COLO829 (cell line): ENCODE results near the gene CCND3.

Experiments used
- DNase-seq: peaks from one replicate; pipeline ENCODE4 v3.0.0; 2012; ENCODE audit warnings: low spot score

CCND3 gene

GRCh38 chr6:41941280-41942066 is at the start of gene CCND3:
CCND3 (minus strand) TSS chr6:41941808; CDS start chr6:41941649, 159 bp downstream.
- peak; percentile 80 for DNase-seq

DNA sequence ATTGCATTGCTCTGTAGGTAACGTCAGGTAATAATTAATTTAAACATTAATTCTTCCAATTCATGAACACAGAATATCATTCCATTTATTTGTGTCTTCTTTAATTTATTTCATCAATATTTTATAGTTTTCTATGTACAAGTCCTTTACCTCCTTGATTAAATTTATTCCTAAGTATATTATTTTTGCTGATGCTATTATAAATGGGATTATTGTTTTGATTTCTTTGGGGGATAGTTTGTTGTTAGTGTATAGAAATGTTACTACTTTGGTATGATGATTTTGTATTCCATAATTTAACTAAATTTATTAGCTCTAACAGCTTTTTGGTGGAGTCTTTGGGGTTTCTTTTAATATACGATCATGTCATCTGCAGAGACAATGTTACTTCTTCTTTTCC is 44.7 kb upstream of the CCND3 start:
- no peak for DNase-seq

DNA sequence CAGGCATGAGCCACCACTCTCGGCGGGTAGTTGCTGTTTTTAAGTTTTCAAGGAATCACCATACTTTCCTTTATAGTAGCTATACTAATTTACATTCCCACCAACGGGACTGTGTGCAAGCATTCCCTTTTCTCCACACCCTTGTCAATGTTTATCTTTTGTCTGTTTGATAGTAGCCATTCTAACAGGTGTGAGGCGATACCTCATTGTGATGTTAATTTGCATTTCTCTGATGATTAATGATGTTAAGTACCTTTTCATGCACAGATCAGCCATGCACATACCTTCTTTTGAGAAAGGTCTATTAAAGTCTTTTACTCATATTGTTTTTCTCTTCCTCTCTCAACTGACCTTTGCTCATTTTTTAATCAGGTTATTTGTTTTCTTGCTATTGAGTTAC is 43.0 kb upstream of the CCND3 start:
- DNase-seq: no peak

DNA sequence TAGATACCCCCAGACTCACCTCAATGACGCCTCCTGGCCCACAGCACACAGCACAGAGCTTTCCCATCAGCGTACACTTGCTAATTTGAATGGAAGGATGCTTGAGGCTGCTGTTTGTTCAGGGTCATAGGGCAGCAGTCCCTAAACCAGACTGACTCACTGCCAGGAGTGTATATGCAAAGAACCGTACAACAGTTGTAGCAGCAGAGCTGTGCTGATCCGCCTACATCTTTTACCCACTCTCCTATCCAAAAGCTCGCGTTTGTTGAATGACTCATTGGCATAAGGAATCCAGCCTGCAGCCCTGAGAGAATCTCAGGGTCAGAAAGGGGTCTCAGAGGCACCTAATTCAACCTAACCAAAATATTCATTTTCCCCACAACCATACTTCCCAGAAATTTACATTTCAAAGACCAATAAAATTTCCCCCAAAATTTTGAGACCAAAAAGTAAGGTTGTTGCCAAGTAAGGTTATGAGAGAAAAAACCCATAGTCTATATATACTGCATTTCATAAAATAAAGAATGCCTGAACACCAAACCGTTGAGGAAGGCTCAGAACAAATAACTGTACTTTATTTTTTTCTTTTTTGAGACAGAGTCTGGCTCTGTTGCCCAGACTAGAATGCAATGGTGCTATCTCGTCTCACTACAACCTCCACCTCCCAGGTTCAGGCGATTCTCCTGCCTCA is 35.3 kb upstream of the CCND3 start:
- DNase-seq: peak; percentile 44

GRCh38 chr6:41975276-41975675 is 33.7 kb upstream of the CCND3 start:
- no peak for DNase-seq

- no peak for DNase-seq
Measured at GRCh38 chr6:41974281-41974825, 32.7 kb upstream of the CCND3 start.

GRCh38 chr6:41972826-41973225 is 31.2 kb upstream of the CCND3 start:
- no peak for DNase-seq

DNA sequence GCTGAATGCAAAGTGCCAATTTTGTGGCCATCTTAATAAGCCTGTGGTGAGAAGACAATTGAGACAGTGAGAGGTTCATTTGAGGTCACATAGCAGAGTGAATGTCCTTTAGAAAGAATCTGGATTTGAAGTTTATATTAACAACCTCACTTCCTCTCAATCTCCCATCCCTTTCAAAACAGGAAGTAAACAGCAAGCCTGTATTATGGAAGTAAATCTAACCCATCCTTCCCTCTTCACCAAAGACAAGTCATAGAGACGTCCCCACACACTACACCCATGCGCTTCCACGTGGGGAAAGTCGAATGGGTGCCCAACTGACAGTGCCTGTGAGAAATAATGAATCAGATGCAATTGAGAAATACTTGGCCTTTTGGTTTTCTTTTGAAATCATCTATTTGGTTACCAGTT is 28.8 kb upstream of the CCND3 start:
- DNase-seq: peak; percentile 30

GRCh38 chr6:41967312-41968287 is 26.0 kb upstream of the CCND3 start:
- no peak for DNase-seq

DNA sequence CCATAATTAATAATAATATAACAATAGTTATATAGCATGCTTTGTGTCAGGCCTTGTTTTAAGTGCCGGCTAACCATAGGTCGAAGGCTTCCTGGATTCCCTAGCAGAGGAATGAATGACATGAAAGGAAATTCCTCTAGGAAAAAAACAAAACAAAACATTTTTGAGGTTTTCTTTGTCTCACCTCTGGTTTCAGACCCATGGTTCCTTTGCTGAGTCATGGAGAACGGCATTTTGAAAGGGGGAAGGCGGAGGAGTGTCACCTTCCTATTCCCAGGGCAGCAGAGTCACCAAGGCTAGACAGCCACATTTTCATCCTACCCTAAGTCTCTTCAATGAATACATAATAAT is 25.3 kb upstream of the CCND3 start:
- DNase-seq: no peak

GRCh38 chr6:41966214-41966920 is 24.8 kb upstream of the CCND3 start:
- DNase-seq: no peak

DNA sequence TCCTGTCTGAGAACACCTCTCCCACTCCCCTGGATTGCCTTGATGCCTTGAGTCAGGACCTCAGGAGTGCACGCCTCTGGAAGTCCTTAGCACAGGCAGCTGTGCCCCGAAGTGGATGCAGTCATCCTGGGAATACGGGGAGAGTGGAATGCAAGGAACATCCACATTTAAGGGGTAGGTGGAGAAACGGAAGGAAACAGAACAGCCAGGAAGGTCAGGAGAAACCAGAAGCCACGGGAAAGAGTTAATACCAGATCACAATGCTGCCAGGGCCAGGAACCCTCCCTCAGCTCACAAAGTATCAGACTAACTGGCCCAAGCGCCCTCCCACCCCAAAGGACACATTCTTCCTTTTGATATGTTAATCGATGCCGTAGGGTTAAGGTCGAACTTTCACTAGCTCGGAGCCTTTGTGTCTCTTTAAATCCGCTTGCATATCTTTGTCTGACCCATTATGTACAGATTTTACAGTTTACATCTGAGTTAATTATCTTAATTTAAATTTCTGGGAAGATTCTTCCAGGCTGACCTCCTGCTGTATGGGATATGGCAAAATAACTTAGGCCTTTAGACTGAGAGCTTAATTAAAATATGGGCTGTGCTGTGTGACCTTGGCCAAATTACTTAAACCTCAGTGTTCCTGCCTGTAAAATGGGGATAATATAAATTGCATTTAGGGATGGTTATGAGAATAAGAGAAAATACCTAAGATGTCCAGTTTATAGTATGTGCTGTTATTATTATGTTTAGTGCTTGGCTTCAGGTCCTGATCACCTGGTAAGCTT is 24.0 kb upstream of the CCND3 start:
- no peak for DNase-seq

GRCh38 chr6:41964201-41964887 is 22.7 kb upstream of the CCND3 start:
- no peak for DNase-seq

DNA sequence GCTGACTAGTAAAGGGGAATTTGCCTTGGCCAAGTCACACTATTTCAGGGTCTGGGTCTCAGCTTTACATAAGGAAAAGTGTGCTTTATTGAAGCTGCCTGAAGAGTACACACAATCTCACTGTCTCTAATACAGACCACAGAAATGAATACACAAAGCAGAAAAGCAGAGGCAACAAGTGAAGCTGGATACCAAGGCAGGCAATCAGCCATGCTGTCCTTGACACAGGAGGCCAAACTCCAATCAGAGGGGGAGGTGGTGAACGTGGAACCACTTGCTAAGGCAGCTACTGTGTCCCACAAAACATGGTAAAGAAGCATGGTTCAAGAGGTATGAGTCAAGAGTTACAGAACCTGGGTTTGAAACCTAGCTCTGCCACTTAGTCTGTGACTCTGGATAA is 21.8 kb upstream of the CCND3 start:
- DNase-seq: no peak

GRCh38 chr6:41960028-41960427 is 18.4 kb upstream of the CCND3 start:
- DNase-seq: no peak

GRCh38 chr6:41958022-41958856 is 16.6 kb upstream of the CCND3 start:
- no peak for DNase-seq

DNA sequence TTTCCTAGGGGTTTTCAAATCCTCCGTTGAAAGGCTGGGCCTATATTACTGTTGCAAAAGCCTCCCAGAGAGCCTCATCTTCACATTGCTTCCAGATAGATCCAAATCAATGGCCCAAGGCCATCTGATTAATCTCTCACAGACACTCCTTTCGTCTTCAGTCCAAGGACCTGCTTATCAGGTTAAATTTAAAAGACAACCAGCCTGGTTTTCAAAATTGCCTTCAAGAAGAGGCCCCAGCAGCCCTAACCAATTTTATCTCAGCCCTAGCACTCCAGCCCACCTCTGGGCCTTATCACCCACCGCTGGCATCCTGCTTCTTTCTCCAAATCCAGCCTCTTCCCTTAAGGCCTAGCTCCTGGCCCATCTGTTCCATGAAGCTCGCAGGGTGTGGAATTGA is 15.5 kb upstream of the CCND3 start:
- DNase-seq: no peak

GRCh38 chr6:41955412-41955811 is 13.8 kb upstream of the CCND3 start:
- no peak for DNase-seq

GRCh38 chr6:41954668-41955067 is 13.1 kb upstream of the CCND3 start:
- DNase-seq: no peak
